Measurements from ENCODE around the gene MIPOL1.
"Not testable (repeated sequence)": the region's sequence is repeated elsewhere in the genome, so short reads cannot be mapped to it uniquely, and the experiment has no call there.

MIPOL1 gene

GRCh38 chr14:37375566-37375965 lies 177.8 kb downstream of the MIPOL1 start:
- H3K4me3 ChIP-seq (ENCODE audit: low read length): no peak overlapping the region
- TF ChIP-seq CTCF (IDR thresholded peaks at IDR 0.05; ENCODE audit: insufficient read depth, low read depth, low read length, missing control alignments): no peak
- DNase-seq (ENCODE audit: low read depth): no peak

GRCh38 chr14:37376944-37377609 lies 179.3 kb downstream of the MIPOL1 start:
- no peak overlapping the region for H3K4me3 ChIP-seq (ENCODE audit: low read length)
- TF ChIP-seq CTCF (IDR thresholded peaks at IDR 0.05; ENCODE audit: insufficient read depth, low read depth, low read length, missing control alignments): no peak
- no peak for DNase-seq (ENCODE audit: low read depth)

GRCh38 chr14:37384870-37385596 lies 187.3 kb downstream of the MIPOL1 start:
- DNase-seq (ENCODE audit: low read depth): peak; percentile 2
- TF ChIP-seq CTCF (IDR thresholded peaks at IDR 0.05; ENCODE audit: insufficient read depth, low read depth, low read length, missing control alignments): no peak
- H3K4me3 ChIP-seq (ENCODE audit: low read length): no peak overlapping the region

- peak; percentile 26 for DNase-seq (ENCODE audit: low read depth)
- not testable (repeated sequence) for H3K4me3 ChIP-seq (ENCODE audit: low read length)
Measured at GRCh38 chr14:37397157-37397940, 199.6 kb downstream of the MIPOL1 start.

- no peak for TF ChIP-seq CTCF (IDR thresholded peaks at IDR 0.05; ENCODE audit: insufficient read depth, low read depth, low read length, missing control alignments)
- no peak for DNase-seq (ENCODE audit: low read depth)
- H3K4me3 ChIP-seq (ENCODE audit: low read length): no peak overlapping the region
Measured at GRCh38 chr14:37397941-37398215, 200.1 kb downstream of the MIPOL1 start.

GRCh38 chr14:37399517-37399916 lies 201.8 kb downstream of the MIPOL1 start:
- TF ChIP-seq CTCF (IDR thresholded peaks at IDR 0.05; ENCODE audit: insufficient read depth, low read depth, low read length, missing control alignments): no peak
- no peak for DNase-seq (ENCODE audit: low read depth)
- H3K4me3 ChIP-seq (ENCODE audit: low read length): no peak overlapping the region

- no peak for DNase-seq (ENCODE audit: low read depth)
- H3K4me3 ChIP-seq (ENCODE audit: low read length): no peak overlapping the region
- TF ChIP-seq CTCF (IDR thresholded peaks at IDR 0.05; ENCODE audit: insufficient read depth, low read depth, low read length, missing control alignments): no peak
Measured at GRCh38 chr14:37401093-37401492, 203.4 kb downstream of the MIPOL1 start.
